ENCODE data around the gene FILIP1.

- no peak for TF ChIP-seq CTCF (IDR thresholded peaks at IDR 0.05; ENCODE audit: borderline replicate concordance, extremely low read depth, low read length, poor library complexity, severe bottlenecking)
- TF ChIP-seq EZH2 (IDR thresholded peaks at IDR 0.05; ENCODE audit: borderline replicate concordance, low read depth, low read length, severe bottlenecking): no peak
Measured at GRCh38 chr6:75427329-75427728, 66.3 kb downstream of the FILIP1 start.

Data from DND-41 (cell line).